GM12891 (cell line): ENCODE data around the gene NACC1.

Source experiments
- DNase-seq: peaks from one replicate; pipeline ENCODE4 v3.0.0; 2011; ENCODE audit warnings: low spot score; ENCODE audit not compliant: insufficient read length
- FAIRE-seq: peaks from 2 replicates; lab custom pipeline; 2011; peaks lifted over from hg19 to GRCh38; lab: Jason Lieb, UNC
- PAX5 ChIP-seq: IDR thresholded peaks from 2 replicates; pipeline ENCODE4 v1.6.1; 2011; ENCODE audit warnings: low read length, moderate library complexity, mild to moderate bottlenecking; ENCODE audit not compliant: insufficient read depth, severe bottlenecking
- POLR2A ChIP-seq: IDR thresholded peaks from 2 replicates; pipeline ENCODE4 v1.6.1; 2011; ENCODE audit warnings: low read depth, low read length, control low read depth
- POLR2AphosphoS5 ChIP-seq: IDR thresholded peaks from 2 replicates; pipeline ENCODE4 v1.6.1; 2011; ENCODE audit warnings: low read depth, low read length, control low read depth
- POU2F2 ChIP-seq: IDR thresholded peaks from 2 replicates; pipeline ENCODE4 v1.6.1; 2011; ENCODE audit warnings: low read depth, mild to moderate bottlenecking, control low read depth, low read length, moderate library complexity
- SPI1 ChIP-seq: IDR thresholded peaks from 2 replicates; pipeline ENCODE4 v1.6.1; 2011; ENCODE audit warnings: low read depth, low read length, control low read depth
- TAF1 ChIP-seq: IDR thresholded peaks from 2 replicates; pipeline ENCODE4 v1.6.1; 2011; ENCODE audit warnings: low read depth, low read length, control low read depth

Gene NACC1

DNA sequence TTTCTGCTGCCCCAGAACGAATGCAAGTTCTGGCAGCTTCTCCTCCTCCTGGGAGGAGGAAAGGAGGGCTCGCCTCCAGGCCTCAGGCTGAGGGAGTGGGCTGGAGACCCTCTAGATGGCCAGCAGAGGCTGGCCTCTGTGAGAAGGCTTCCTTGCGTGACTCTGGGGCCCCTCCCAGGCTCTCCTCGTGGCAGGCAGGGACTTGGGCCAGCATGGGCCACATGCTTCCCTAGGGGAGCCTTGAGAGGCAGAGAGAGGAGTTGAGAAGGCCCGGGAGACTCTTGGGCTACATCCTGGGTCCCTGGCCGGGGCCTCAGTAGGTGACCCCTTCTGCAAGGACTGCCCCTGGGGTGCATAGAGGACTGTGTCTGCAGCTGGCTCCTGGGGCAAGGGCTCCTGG lies 41.3 kb upstream of the NACC1 start:
- DNase-seq, result no peak
- no peak for TF ChIP-seq SPI1
- TF ChIP-seq PAX5, result no peak
- no peak for TF ChIP-seq POLR2AphosphoS5
- TF ChIP-seq POU2F2, result no peak
- no peak for TF ChIP-seq TAF1
- no peak for FAIRE-seq

DNA sequence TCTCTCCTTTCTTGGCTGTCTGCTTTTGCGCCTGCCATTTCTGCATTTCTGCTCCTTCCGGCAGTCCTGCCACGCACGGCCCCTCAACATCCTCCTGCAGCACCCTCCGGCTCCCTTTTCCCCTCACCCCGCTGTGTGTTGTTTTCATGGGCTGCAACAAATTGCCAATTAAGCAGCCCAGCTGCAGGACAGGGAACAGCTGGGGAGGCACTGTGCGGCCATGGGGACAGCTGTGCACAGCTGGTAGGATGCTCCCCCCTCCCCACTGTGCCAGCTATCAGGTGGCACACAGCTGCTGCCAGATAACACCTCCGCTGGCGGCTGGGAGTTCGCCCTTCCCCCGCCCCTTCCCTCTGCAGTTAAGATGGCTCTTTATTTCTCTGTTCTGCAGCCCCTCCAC lies 40.8 kb upstream of the NACC1 start:
- TF ChIP-seq POLR2A (no peak), TAF1 (no peak), POU2F2 (no peak), PAX5 (no peak), SPI1 (no peak), POLR2AphosphoS5 (no peak)
- DNase-seq (no peak), FAIRE-seq (no peak)

- TF ChIP-seq PAX5 (no peak), POLR2AphosphoS5 (no peak), POLR2A (no peak), SPI1 (no peak), TAF1 (no peak), POU2F2 (no peak)
- DNase-seq, result no peak
- FAIRE-seq, result no peak
These were observed 39.7 kb upstream of the NACC1 start for GRCh38 chr19:13078381-13078780.

DNA sequence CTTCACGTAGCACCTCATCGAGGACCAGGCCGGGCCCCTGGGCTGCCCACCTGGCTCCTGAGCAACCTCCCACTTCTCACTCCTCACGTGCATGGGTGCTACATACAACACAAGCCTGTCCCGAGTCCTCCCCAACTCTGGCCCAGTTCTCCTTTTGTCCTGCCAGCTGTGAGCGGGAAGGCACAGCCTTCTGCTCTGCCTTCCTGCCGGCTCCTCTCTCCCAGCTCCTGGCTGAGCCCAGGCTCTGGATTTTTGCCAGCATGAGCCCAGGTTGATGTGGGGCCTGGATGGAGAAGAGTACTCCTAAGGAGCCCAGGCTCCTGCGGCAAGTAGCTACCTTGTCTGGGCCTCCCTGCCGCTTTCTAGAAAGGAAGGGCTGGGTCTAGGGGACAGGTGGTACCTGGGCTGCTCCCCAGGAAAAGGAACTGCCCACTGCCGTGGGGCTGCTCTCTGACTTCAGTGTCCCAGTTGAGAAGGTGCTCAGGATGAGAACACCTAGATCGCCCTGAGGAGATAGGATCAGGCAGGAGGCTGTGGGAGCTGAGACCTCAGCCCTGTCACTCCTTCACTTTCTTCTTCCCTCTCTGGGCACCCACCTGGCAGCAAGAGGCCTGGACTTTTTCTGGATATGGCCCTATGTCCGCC lies 39.0 kb upstream of the NACC1 start:
- FAIRE-seq (no peak), DNase-seq (no peak)
- TF ChIP-seq PAX5, result no peak
- TF ChIP-seq POU2F2, result no peak
- TF ChIP-seq SPI1, result no peak
- no peak for TF ChIP-seq TAF1

GRCh38 chr19:13079542-13079986 lies 38.5 kb upstream of the NACC1 start:
- no peak for FAIRE-seq

GRCh38 chr19:13082192-13083007 lies 35.7 kb upstream of the NACC1 start:
- TF ChIP-seq POLR2AphosphoS5 (no peak), TAF1 (no peak), POLR2A (no peak), POU2F2 (no peak), SPI1 (no peak), PAX5 (no peak)
- no peak for FAIRE-seq
- no peak for DNase-seq

More at GRCh38 chr19:13079542-13079986, 38.5 kb upstream of the NACC1 start:
- TF ChIP-seq POU2F2 (no peak), PAX5 (no peak), POLR2AphosphoS5 (no peak), SPI1 (no peak), POLR2A (no peak), TAF1 (no peak)
- DNase-seq, result no peak

GRCh38 chr19:13083008-13083404 lies 35.1 kb upstream of the NACC1 start:
- DNase-seq (no peak), FAIRE-seq (no peak)
- TF ChIP-seq POU2F2 (no peak), TAF1 (no peak), PAX5 (no peak), SPI1 (no peak), POLR2AphosphoS5 (no peak), POLR2A (no peak)

DNA sequence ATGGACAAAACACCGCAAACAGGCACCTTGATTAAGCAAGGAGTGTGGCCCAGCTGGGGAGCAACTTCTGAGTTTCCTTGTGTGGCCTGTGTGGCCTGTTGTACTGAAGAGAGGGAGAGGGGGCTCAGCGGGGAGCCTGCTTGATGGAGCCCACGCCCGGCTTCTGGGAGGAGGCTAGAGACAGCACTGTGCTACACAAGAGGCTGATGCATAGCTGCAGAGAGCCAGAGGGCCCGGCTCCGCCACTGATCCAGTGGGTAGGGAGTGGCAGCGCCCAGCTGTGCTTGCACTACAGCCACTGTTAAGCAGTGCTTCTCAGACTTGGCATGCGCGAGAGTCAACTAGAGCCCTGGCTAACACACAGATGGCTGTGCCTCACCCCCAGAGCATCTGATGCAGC lies 34.4 kb upstream of the NACC1 start:
- no peak for DNase-seq
- FAIRE-seq, result no peak
- no peak for TF ChIP-seq SPI1
- TF ChIP-seq PAX5, result no peak
- no peak for TF ChIP-seq POU2F2
- TF ChIP-seq POLR2AphosphoS5, result no peak
- no peak for TF ChIP-seq POLR2A
- no peak for TF ChIP-seq TAF1

DNA sequence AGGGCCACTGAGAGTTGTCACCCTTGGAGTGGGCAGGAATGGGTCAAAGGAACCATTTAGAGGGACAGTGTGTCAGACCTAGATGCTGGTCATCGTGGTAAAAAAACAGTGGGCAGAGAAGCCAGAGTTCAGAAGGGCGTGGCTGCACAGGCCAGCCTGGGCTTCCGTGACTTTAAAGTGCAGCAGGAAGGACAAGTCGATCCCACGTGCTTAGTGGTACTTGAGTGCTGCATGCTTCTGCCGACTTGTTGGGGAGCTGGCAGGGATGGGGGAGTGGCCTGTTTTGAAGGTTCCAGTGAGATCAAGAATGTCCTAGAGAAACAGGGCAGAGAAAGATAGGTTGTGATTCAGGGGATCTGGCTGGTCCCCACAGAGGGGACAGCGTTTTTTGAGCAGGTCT lies 32.4 kb upstream of the NACC1 start:
- DNase-seq (no peak), FAIRE-seq (no peak)
- TF ChIP-seq TAF1 (no peak), PAX5 (no peak), POU2F2 (no peak), POLR2A (no peak), SPI1 (no peak), POLR2AphosphoS5 (no peak)

DNA sequence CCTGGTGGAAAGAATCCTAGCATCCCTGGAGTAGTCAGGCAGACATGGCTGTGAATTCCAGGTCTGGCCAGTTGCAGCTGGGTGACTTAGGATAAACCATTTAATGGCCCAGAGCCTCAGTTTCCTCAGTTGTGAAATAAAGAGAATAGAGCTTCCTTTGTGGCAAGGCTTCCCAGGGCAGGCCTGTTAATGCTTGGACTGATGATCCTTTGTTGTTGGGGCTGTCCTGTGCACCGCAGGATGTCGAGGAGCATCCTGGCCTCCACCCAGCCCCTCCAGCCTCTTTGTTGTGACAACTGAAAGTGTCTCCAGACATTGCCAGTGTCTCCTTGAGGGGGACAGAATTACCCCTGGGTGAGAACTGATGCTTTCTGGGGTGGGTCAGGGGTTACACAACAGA lies 31.7 kb upstream of the NACC1 start:
- no peak for FAIRE-seq

More for the DNA sequence above, 31.7 kb upstream of the NACC1 start:
- no peak for TF ChIP-seq POLR2A
- TF ChIP-seq POU2F2, result no peak
- TF ChIP-seq TAF1, result no peak
- TF ChIP-seq SPI1, result no peak
- DNase-seq, result no peak
